ENCODE measurements around the gene STK11IP.

Gene STK11IP

GRCh38 chr2:219656526-219656925, 58.9 kb downstream of the STK11IP start:
- no peak for DNase-seq

- DNase-seq, result no peak
Measured at GRCh38 chr2:219658196-219658846, 60.7 kb downstream of the STK11IP start.

- DNase-seq, result no peak
Measured at GRCh38 chr2:219658874-219659273, 61.2 kb downstream of the STK11IP start.

- DNase-seq, result no peak
Measured at GRCh38 chr2:219661197-219661954, 63.7 kb downstream of the STK11IP start.

- no peak for DNase-seq
Measured at GRCh38 chr2:219661955-219662395, 64.3 kb downstream of the STK11IP start.

GRCh38 chr2:219662566-219662965, 64.9 kb downstream of the STK11IP start:
- no peak for DNase-seq

- DNase-seq, result no peak
Measured at GRCh38 chr2:219663116-219663762, 65.6 kb downstream of the STK11IP start.

- DNase-seq, result no peak
Measured at GRCh38 chr2:219664041-219664440, 66.4 kb downstream of the STK11IP start.

GRCh38 chr2:219664944-219665343, 67.3 kb downstream of the STK11IP start:
- DNase-seq, result no peak

GRCh38 chr2:219665926-219666325, 68.3 kb downstream of the STK11IP start:
- no peak for DNase-seq
